Glutamatergic neuron (in vitro differentiated cells): ENCODE results near the gene PLEKHA5. TPM values are rescaled to one million over a fixed set of nuclear protein-coding genes. Genes with fewer than 3 reads are reported as not detected.

Experiments
- DNase-seq: peaks from one replicate; pipeline ENCODE4 v3.0.0; 2022
- H3K27ac Mint-ChIP-seq: one replicate; pipeline ENCODE4 v1.8.0; 2020; ENCODE audit warnings: mild to moderate bottlenecking, mixed read lengths, inconsistent platforms; ENCODE audit not compliant: unreplicated experiment
- H3K27me3 Mint-ChIP-seq: one replicate; pipeline ENCODE4 v1.8.0; 2020; ENCODE audit warnings: mild to moderate bottlenecking, moderate library complexity, mixed read lengths, inconsistent platforms; ENCODE audit not compliant: unreplicated experiment
- H3K36me3 Mint-ChIP-seq: one replicate; pipeline ENCODE4 v1.8.0; 2020; ENCODE audit warnings: mild to moderate bottlenecking, mixed read lengths, inconsistent platforms; ENCODE audit not compliant: unreplicated experiment
- H3K4me1 Mint-ChIP-seq: one replicate; pipeline ENCODE4 v1.8.0; 2020; ENCODE audit warnings: mild to moderate bottlenecking, low read depth, mixed read lengths, inconsistent platforms; ENCODE audit not compliant: unreplicated experiment
- H3K4me3 Mint-ChIP-seq: one replicate; pipeline ENCODE4 v1.8.0; 2020; ENCODE audit warnings: mild to moderate bottlenecking, mixed read lengths, inconsistent platforms; ENCODE audit not compliant: unreplicated experiment
- H3K9me3 Mint-ChIP-seq: one replicate; pipeline ENCODE4 v1.8.0; 2020; ENCODE audit warnings: mild to moderate bottlenecking, moderate library complexity, mixed read lengths, inconsistent platforms; ENCODE audit not compliant: unreplicated experiment
- CTCF ChIP-seq: fragments of 200-600 bp; sonication (generic); IDR thresholded peaks from one replicate; pipeline ENCODE4 v1.5.0; 2021; ENCODE audit not compliant: partially characterized antibody, unreplicated experiment
- total RNA-seq: library from RNA; stranded (reverse); fragmentation: NEBNext Ultra II Directional; extraction: Animal tissue kit (Norgen Biotek cat#: 25700); gene quantifications from one replicate; pipeline ENCODE4 v1.2.1, GENCODE V29; 2021; ENCODE audit not compliant: unreplicated experiment

Gene PLEKHA5
- total RNA-seq, 1 donor from 2014 or later: 314 TPM

DNA sequence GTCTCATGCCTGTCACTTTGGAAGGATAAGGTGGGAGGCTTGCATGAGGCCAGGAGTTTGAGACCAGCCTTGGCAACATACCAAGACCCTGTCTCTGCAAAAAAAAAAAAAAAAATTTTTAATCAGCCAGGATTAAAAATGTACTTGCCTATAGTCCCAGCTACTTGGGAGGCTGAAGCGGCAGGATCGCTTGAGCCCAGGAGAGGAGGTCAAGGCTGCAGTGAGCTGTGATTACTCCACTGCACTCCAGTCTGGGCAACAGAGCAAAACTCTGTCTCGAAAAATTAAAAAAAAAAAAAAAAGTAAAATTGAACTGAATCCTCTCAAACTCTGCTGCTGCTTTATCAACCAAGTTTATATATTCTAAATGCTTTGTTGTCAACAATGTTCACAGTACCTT is 181.6 kb downstream of the PLEKHA5 start:
- Mint-ChIP-seq H3K9me3 (peaks cover 17% of the 10 kb centered on the region), H3K27ac (no peak overlapping the region), H3K4me1 (no peaks in the 10 kb centered on the region), H3K27me3 (peaks cover 8% of the 10 kb centered on the region), H3K36me3 (peaks cover 5% of the 10 kb centered on the region), H3K4me3 (no peak overlapping the region)
- no peak for DNase-seq
- no peak for TF ChIP-seq CTCF

DNA sequence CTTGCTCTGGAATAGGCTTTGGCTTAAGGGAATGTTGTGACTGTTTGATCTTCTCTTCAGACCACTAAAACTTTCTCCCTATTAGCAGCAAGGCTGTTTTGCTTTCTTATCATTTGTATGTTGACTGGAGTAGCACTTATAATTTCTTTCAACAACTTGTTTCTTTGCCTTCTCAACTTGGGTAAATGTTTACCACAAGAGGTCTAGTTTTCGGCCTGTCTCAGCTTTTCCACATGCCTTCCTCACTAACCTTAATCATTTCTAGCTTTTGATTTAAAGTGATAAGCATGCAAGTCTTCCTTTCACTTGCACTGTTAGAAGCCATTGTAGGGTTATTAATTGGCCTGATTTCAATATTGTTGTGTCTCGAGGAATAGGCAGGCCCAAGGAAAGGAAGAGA is 183.1 kb downstream of the PLEKHA5 start:
- Mint-ChIP-seq H3K27me3 (peaks cover 4% of the 10 kb centered on the region), H3K27ac (no peak overlapping the region)
- TF ChIP-seq CTCF: no peak

DNA sequence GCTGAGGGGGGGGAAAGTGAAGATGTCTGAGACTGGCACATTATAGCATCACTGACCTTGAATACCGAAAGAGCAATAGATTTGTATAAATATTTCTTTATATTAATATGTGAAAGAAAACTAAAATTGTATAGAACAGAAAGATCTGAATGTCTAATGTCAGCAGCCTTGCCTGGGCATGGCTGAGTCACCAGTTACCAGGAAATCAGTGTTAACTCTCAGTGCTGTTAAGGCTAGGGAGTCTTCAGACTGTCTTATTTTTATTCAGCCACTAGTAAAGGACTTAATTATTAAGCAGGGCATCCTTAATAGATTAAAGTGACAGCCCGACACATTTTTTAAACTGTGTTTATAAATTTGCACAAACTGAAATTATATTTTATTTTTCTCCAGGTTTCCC is 186.9 kb downstream of the PLEKHA5 start:
- DNase-seq: no peak
- no peaks in the 10 kb centered on the region for H3K27me3 Mint-ChIP-seq
- H3K4me3 Mint-ChIP-seq: no peak overlapping the region
- H3K27ac Mint-ChIP-seq: no peak overlapping the region
- no peaks in the 10 kb centered on the region for H3K36me3 Mint-ChIP-seq
- no peaks in the 10 kb centered on the region for H3K4me1 Mint-ChIP-seq
- no peak for TF ChIP-seq CTCF
- H3K9me3 Mint-ChIP-seq: no peaks in the 10 kb centered on the region

More for the DNA sequence above, 183.1 kb downstream of the PLEKHA5 start:
- Mint-ChIP-seq H3K9me3 (peaks cover 7% of the 10 kb centered on the region), H3K4me3 (no peak overlapping the region), H3K4me1 (no peaks in the 10 kb centered on the region), H3K36me3 (no peaks in the 10 kb centered on the region)
- DNase-seq: no peak

DNA sequence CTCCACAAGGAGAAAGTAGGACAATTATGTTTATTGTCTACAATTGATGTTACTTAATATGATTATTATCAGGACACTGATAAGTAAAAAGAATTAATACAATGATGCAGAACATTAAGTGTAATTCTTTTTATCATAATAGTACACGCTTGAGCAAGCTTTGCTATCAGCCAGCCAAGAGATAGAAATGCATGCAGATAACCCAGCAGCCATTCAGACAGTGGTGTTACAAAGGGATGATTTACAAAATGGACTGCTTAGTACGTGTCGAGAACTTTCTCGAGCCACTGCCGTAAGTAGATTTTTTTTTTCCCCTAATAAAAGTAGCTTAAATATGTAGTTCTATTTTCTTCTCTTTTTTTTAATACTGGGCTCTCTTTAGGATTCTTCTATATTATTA is 192.8 kb downstream of the PLEKHA5 start:
- TF ChIP-seq CTCF: no peak
- no peak for DNase-seq
- Mint-ChIP-seq H3K4me3 (no peak overlapping the region), H3K27me3 (no peaks in the 10 kb centered on the region), H3K9me3 (no peaks in the 10 kb centered on the region), H3K4me1 (no peaks in the 10 kb centered on the region), H3K27ac (no peak overlapping the region), H3K36me3 (peaks cover 6% of the 10 kb centered on the region)

GRCh38 chr12:19323805-19324204 is 194.3 kb downstream of the PLEKHA5 start:
- no peaks in the 10 kb centered on the region for H3K4me1 Mint-ChIP-seq
- H3K27me3 Mint-ChIP-seq: no peaks in the 10 kb centered on the region
- DNase-seq: no peak
- TF ChIP-seq CTCF: no peak
- H3K36me3 Mint-ChIP-seq: peaks cover 6% of the 10 kb centered on the region
- no peak overlapping the region for H3K4me3 Mint-ChIP-seq
- H3K27ac Mint-ChIP-seq: no peak overlapping the region
- no peaks in the 10 kb centered on the region for H3K9me3 Mint-ChIP-seq
